ENCODE data around the gene BCKDHB. TPM values are rescaled to one million over a fixed set of nuclear protein-coding genes. Genes with fewer than 3 reads are reported as not detected.

BCKDHB gene
- total RNA-seq, 4 donors from 2014 or later, result 1.6 to 6.9 (median 4.8) TPM

- H3K36me3 ChIP-seq, result no peaks in the 10 kb centered on the region
- in situ Hi-C loops (cut with MboI; ENCODE audit: low sequenced_read_pairs in 4 of 4) (no loop called here), intact Hi-C loops (cut with DNase I; ENCODE audit: low total_unique reads) (loop anchor here (1.0 kb wide), 1 partner anchor 22 kb away; no protein-coding TSS in a partner anchor)
- DNase-seq (no peak), ATAC-seq (no peak)
- no peak overlapping the region for H3K27ac ChIP-seq
- H3K9me3 ChIP-seq, result no peaks in the 10 kb centered on the region
- H3K27me3 ChIP-seq, result no peaks in the 10 kb centered on the region
- no peaks in the 10 kb centered on the region for H3K4me1 ChIP-seq
- TF ChIP-seq CTCF (IDR thresholded peaks at IDR 0.05 in 4 of 5, conservative IDR thresholded peaks at IDR 0.05 in 1 of 5) (no peak), POLR2A (IDR thresholded peaks at IDR 0.05) (no peak)
- no peak overlapping the region for H3K4me3 ChIP-seq
Measured at GRCh38 chr6:80357081-80357480, 250.6 kb downstream of the BCKDHB start.

- H3K27ac ChIP-seq, result no peak overlapping the region
- peak; percentile 21 to 62 for ATAC-seq
Measured at GRCh38 chr6:80357674-80358073, 251.2 kb downstream of the BCKDHB start.

DNA sequence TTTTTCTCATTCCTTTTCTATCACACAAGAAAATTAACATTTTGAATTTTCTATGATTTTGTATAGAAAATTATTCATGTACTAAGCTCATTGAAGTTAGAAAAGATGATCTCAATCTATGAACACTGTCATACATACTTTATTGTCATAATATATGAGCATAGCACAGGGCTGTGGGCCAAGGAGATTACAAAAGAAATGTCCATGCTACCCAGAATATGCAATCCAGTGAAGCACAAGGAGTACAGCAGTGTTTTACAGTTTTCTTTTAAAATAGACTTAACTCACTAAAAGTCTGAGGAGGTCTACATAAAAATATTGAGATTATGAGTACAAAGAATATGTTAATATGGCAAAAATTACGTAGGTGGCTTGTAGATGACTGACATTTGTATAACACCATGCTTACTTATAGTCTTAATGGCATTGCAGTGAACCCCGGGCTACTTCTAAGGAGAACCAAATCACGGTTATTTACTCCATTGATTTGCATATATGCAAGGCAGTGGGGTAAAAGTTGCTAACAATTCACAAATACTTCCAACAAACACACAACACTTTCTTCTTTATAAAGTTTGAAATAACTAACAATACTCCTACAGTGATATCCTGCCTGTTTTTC lies 257.1 kb downstream of the BCKDHB start:
- ATAC-seq (no peak), DNase-seq (no peak)
- TF ChIP-seq CTCF (IDR thresholded peaks at IDR 0.05 in 4 of 5, conservative IDR thresholded peaks at IDR 0.05 in 1 of 5) (no peak), POLR2A (IDR thresholded peaks at IDR 0.05) (no peak)
- Histone ChIP-seq H3K4me3 (no peak overlapping the region), H3K27me3 (no peaks in the 10 kb centered on the region), H3K9me3 (no peaks in the 10 kb centered on the region), H3K36me3 (no peaks in the 10 kb centered on the region), H3K4me1 (peaks cover 0 to 3% of the 10 kb centered on the region in 2 donors), H3K27ac (no peak overlapping the region)
- in situ Hi-C loops (cut with MboI; ENCODE audit: low sequenced_read_pairs in 4 of 4) (no loop called here), intact Hi-C loops (cut with DNase I; ENCODE audit: low total_unique reads) (no loop called here)

More at GRCh38 chr6:80357674-80358073, 251.2 kb downstream of the BCKDHB start:
- intact Hi-C loops (cut with DNase I; ENCODE audit: low total_unique reads), result loop anchor here (1.0 kb wide), 1 partner anchor 22 kb away; no protein-coding TSS in a partner anchor
- no peaks in the 10 kb centered on the region for H3K4me1 ChIP-seq
- H3K27me3 ChIP-seq, result no peaks in the 10 kb centered on the region
- in situ Hi-C loops (cut with MboI; ENCODE audit: low sequenced_read_pairs in 4 of 4), result no loop called here
- no peaks in the 10 kb centered on the region for H3K9me3 ChIP-seq
- no peak overlapping the region for H3K4me3 ChIP-seq
- peak in 1 of 2 donors; percentile 4 for DNase-seq
- TF ChIP-seq POLR2A (IDR thresholded peaks at IDR 0.05) (no peak), CTCF (IDR thresholded peaks at IDR 0.05 in 4 of 5, conservative IDR thresholded peaks at IDR 0.05 in 1 of 5) (no peak)
- no peaks in the 10 kb centered on the region for H3K36me3 ChIP-seq

GRCh38 chr6:80364149-80364548 lies 257.7 kb downstream of the BCKDHB start:
- Histone ChIP-seq H3K4me1 (peaks cover 0 to 3% of the 10 kb centered on the region in 2 donors), H3K4me3 (no peak overlapping the region), H3K27ac (no peak overlapping the region), H3K9me3 (no peaks in the 10 kb centered on the region), H3K27me3 (no peaks in the 10 kb centered on the region), H3K36me3 (no peaks in the 10 kb centered on the region)
- intact Hi-C loops (cut with DNase I; ENCODE audit: low total_unique reads) (no loop called here), in situ Hi-C loops (cut with MboI; ENCODE audit: low sequenced_read_pairs in 4 of 4) (no loop called here)
- DNase-seq (no peak), ATAC-seq (no peak)
- no peak for TF ChIP-seq CTCF (IDR thresholded peaks at IDR 0.05 in 4 of 5, conservative IDR thresholded peaks at IDR 0.05 in 1 of 5)
- TF ChIP-seq POLR2A (IDR thresholded peaks at IDR 0.05), result no peak

DNA sequence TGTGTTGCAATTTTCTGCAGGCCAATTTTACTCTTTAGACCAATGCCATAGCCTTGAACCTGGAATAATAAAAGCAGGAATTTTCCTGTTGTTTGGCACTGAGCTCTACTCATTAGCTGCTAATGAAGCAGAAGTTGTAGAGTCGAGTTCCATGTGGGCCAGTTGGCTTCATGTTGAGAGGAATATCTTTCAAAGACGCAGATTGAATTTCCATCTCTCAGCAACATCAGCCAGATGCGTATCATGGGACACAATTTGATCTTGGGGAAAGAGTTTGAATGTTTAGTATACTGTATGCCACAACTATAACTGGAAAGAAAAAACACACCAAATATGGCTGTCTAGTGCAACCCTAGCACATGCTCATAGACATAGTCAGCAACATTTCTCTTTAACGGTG lies 259.6 kb downstream of the BCKDHB start:
- Histone ChIP-seq H3K27ac (no peak overlapping the region), H3K4me1 (peaks cover 0 to 3% of the 10 kb centered on the region in 2 donors), H3K9me3 (no peaks in the 10 kb centered on the region), H3K36me3 (no peaks in the 10 kb centered on the region), H3K27me3 (no peaks in the 10 kb centered on the region), H3K4me3 (no peak overlapping the region)
- ATAC-seq (no peak), DNase-seq (no peak)
- in situ Hi-C loops (cut with MboI; ENCODE audit: low sequenced_read_pairs in 4 of 4), result no loop called here
- intact Hi-C loops (cut with DNase I; ENCODE audit: low total_unique reads), result no loop called here
- TF ChIP-seq POLR2A (IDR thresholded peaks at IDR 0.05) (no peak), CTCF (IDR thresholded peaks at IDR 0.05 in 4 of 5, conservative IDR thresholded peaks at IDR 0.05 in 1 of 5) (no peak)

Data from gastrocnemius medialis (tissue), 4 donors.